IPS-18a (cell line): Measurements from ENCODE around the gene AGAP5.
"Not testable (repeated sequence)": the region's sequence is repeated elsewhere in the genome, so short reads cannot be mapped to it uniquely, and the experiment has no call there.

Source experiments
- H3K27ac ChIP-seq: one replicate; pipeline ENCODE4 v1.5.1; 2013; ENCODE audit warnings: low read length
- H3K27me3 ChIP-seq: one replicate; pipeline ENCODE4 v1.6.1; 2013; ENCODE audit warnings: mild to moderate bottlenecking, low read length; ENCODE audit not compliant: control insufficient read depth, insufficient read depth
- H3K36me3 ChIP-seq: one replicate; pipeline ENCODE4 v1.6.1; 2013; ENCODE audit warnings: low read depth, low read length; ENCODE audit not compliant: control insufficient read depth
- H3K4me1 ChIP-seq: one replicate; pipeline ENCODE4 v1.6.1; 2013; ENCODE audit warnings: low read depth, low read length; ENCODE audit not compliant: control insufficient read depth
- H3K4me3 ChIP-seq: one replicate; pipeline ENCODE4 v1.5.1; 2013; ENCODE audit warnings: low read length
- H3K9ac ChIP-seq: one replicate; pipeline ENCODE4 v1.6.1; 2013; ENCODE audit warnings: mild to moderate bottlenecking, low read length, moderate library complexity
- H3K9me3 ChIP-seq: one replicate; pipeline ENCODE4 v1.6.1; 2013; ENCODE audit warnings: low read depth, low read length; ENCODE audit not compliant: control insufficient read depth

Gene AGAP5

GRCh38 chr10:73666153-73666809, 31.6 kb downstream of the AGAP5 start:
- not testable (repeated sequence) for H3K9ac ChIP-seq, H3K4me3 ChIP-seq, H3K27me3 ChIP-seq, H3K9me3 ChIP-seq, H3K36me3 ChIP-seq, H3K27ac ChIP-seq, H3K4me1 ChIP-seq

- H3K36me3 ChIP-seq, H3K27me3 ChIP-seq, H3K27ac ChIP-seq, H3K9ac ChIP-seq, H3K9me3 ChIP-seq, H3K4me1 ChIP-seq, H3K4me3 ChIP-seq: not testable (repeated sequence)
These were observed 32.3 kb downstream of the AGAP5 start for GRCh38 chr10:73665581-73665980.

- H3K9ac ChIP-seq, H3K36me3 ChIP-seq, H3K9me3 ChIP-seq, H3K27me3 ChIP-seq, H3K27ac ChIP-seq, H3K4me3 ChIP-seq, H3K4me1 ChIP-seq: not testable (repeated sequence)
These were observed 33.5 kb downstream of the AGAP5 start for GRCh38 chr10:73664156-73665040.

- H3K4me1 ChIP-seq, H3K36me3 ChIP-seq, H3K9ac ChIP-seq, H3K27ac ChIP-seq, H3K4me3 ChIP-seq, H3K27me3 ChIP-seq, H3K9me3 ChIP-seq: not testable (repeated sequence)
These were observed 34.3 kb downstream of the AGAP5 start for GRCh38 chr10:73663621-73664020.

- H3K9me3 ChIP-seq, H3K4me3 ChIP-seq, H3K27ac ChIP-seq, H3K36me3 ChIP-seq, H3K27me3 ChIP-seq, H3K4me1 ChIP-seq, H3K9ac ChIP-seq: not testable (repeated sequence)
These were observed 35.2 kb downstream of the AGAP5 start for GRCh38 chr10:73662705-73663104.

GRCh38 chr10:73655990-73656298, 42.0 kb downstream of the AGAP5 start, which contains the start of gene SYNPO2L:
TSS of gene SYNPO2L (minus strand) at chr10:73656029. CDS start at chr10:73655922, 107 bp downstream.
- H3K27ac ChIP-seq, result no peak within 1 kb of the TSS
- H3K4me1 ChIP-seq, result no peaks in the 10 kb centered on the region
- no peak within 1 kb of the TSS for H3K9ac ChIP-seq
- no peak within 1 kb of the TSS for H3K4me3 ChIP-seq
- no peaks in the 10 kb centered on the region for H3K9me3 ChIP-seq
- H3K27me3 ChIP-seq, result no peaks in the 10 kb centered on the region
- H3K36me3 ChIP-seq, result no peaks in the 10 kb centered on the region

DNA sequence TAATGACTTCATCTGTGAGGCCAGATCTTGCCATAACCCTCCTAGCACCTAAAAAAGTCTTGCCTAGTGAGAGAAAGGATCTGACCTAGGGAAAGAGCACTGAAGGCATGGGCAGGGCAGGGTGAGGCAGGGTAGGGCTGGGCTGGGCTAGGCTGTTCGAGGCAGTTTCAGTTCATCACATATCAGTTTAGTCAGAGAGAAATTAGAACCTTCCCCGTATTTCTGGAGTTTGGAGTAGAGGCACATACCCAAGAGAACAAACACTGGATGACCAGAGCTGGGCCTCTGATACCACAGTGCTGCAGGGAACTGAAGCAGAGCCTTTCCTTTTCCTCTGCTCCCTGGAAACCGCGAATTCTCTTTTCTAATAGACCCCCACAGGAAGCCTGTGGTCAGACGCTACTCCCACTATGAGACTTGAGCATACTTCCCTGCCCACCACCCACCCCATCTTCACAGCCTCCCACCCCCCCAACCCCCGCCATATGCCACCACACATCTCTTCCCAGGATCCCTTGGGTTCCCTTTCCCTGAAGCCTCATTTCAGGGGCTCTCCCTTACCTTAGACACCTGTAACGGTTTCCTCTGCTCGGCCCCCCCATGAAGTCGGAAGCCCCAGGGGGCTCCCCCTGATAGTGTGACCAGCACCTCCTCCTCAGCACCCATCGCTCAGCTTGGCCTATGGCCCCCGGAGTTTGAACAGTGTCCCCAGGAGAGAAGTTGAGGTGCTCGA, 42.5 kb downstream of the AGAP5 start:
- H3K9ac ChIP-seq, result no peak overlapping the region
- no peaks in the 10 kb centered on the region for H3K9me3 ChIP-seq
- H3K36me3 ChIP-seq, result no peaks in the 10 kb centered on the region
- no peak overlapping the region for H3K27ac ChIP-seq
- no peaks in the 10 kb centered on the region for H3K27me3 ChIP-seq
- no peaks in the 10 kb centered on the region for H3K4me1 ChIP-seq
- H3K4me3 ChIP-seq, result no peak overlapping the region

GRCh38 chr10:73653701-73654100, 44.2 kb downstream of the AGAP5 start:
- Histone ChIP-seq H3K27me3 (no peaks in the 10 kb centered on the region), H3K9me3 (no peaks in the 10 kb centered on the region), H3K4me1 (no peaks in the 10 kb centered on the region), H3K4me3 (no peak overlapping the region), H3K36me3 (no peaks in the 10 kb centered on the region), H3K27ac (no peak overlapping the region), H3K9ac (no peak overlapping the region)

GRCh38 chr10:73653195-73653594, 44.7 kb downstream of the AGAP5 start:
- no peaks in the 10 kb centered on the region for H3K27me3 ChIP-seq
- no peak overlapping the region for H3K9ac ChIP-seq
- H3K36me3 ChIP-seq, result no peaks in the 10 kb centered on the region
- no peaks in the 10 kb centered on the region for H3K4me1 ChIP-seq
- H3K9me3 ChIP-seq, result no peaks in the 10 kb centered on the region
- no peak overlapping the region for H3K4me3 ChIP-seq
- H3K27ac ChIP-seq, result no peak overlapping the region

- Histone ChIP-seq H3K36me3 (no peaks in the 10 kb centered on the region), H3K9me3 (no peaks in the 10 kb centered on the region), H3K4me3 (no peak overlapping the region), H3K9ac (no peak overlapping the region), H3K4me1 (no peaks in the 10 kb centered on the region), H3K27me3 (no peaks in the 10 kb centered on the region), H3K27ac (no peak overlapping the region)
These were observed 47.2 kb downstream of the AGAP5 start for GRCh38 chr10:73650537-73651331.

DNA sequence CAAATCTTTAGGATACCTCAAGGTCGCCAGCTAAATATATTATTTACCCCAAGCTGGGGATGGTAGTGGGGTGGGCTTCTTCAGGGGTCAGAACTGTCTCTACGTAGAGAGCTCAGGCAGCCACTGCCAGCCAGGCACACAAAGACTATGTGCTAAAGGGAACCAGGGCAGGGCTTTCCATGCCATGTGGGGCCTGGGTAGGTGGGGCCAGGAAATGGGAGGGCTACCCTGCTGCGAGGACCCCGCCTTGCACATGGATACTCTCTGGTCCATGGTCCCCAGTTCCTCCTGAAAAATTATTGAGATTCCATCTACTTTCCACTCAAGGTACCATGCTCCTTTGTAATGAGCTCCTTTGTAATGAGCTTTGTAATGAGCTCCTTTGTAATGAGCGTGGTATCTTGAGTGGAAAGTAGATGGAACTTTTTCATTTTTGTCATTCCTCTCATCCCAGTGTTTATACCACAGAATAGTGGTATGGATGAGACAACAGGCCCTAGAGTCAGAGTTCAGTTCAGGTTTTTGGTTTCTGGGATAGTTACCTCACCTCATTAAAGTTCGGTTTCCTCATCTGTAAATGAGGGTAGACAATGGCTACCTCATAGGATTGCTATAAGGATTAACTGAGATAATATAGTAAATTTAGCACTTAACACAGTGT, 47.9 kb downstream of the AGAP5 start:
- Histone ChIP-seq H3K9me3 (no peaks in the 10 kb centered on the region), H3K36me3 (no peaks in the 10 kb centered on the region), H3K4me3 (no peak overlapping the region), H3K4me1 (no peaks in the 10 kb centered on the region), H3K27me3 (no peaks in the 10 kb centered on the region), H3K27ac (no peak overlapping the region), H3K9ac (no peak overlapping the region)
